ENCODE data around the gene GPA33.

The GPA33 gene

DNA sequence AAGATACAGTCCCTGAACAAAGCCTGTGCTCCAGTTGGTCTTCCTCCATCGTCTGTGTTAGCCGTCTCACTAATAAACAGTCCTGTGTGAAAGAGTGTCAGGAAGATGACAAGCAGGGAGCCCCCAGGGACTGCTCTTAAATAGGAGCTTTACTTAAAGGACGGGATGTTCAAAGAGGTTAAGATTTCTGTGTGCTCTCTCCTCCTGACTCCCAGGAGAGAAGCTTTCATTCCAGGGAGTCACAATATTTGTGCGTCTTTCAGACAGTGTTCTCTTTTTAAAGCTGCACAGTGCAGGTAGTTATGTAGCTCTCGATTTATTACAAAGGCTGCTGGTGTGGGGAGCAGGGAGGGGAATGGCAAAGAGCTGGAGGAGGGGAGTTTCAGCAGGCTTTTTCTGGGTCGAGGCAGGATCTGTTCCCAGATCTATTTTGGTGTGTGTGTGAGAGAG, 47.2 kb upstream of the GPA33 start:
- Histone ChIP-seq H3K4me2 (ENCODE audit: low read length) (peak overlapping the region; percentile 16), H3K9me2 (replicated peaks; ENCODE audit: control insufficient read depth, low read length) (no peaks in the 10 kb centered on the region), H3K4me3 (ENCODE audit: low read length) (0 out of 2 replicates have a peak overlapping the region, but pooled peaks have one; percentile 4), H3K9me3 (ENCODE audit: control insufficient read depth, insufficient read depth, low read length) (no peaks in the 10 kb centered on the region), H3K4me1 (ENCODE audit: control insufficient read depth, low read length) (peaks cover 20% of the 10 kb centered on the region), H4K20me1 (ENCODE audit: control insufficient read depth, insufficient read depth, low read depth, low read length) (no peaks in the 10 kb centered on the region), H3K27me3 (ENCODE audit: control insufficient read depth, low read length) (0 out of 2 replicates have a peak, but pooled peaks cover 5% of the 10 kb centered on the region), H3K27ac (ENCODE audit: low read depth, low read length) (no peak overlapping the region), H3K79me2 (ENCODE audit: control insufficient read depth, low read length) (no peaks in the 10 kb centered on the region), H3K36me3 (ENCODE audit: control insufficient read depth, low read length) (no peaks in the 10 kb centered on the region), H3F3A (ENCODE audit: control insufficient read depth, insufficient read depth) (0 out of 2 replicates have a peak, but pooled peaks cover 3% of the 10 kb centered on the region)
- TF ChIP-seq EZH2phosphoT487 (IDR thresholded peaks at IDR 0.05; ENCODE audit: borderline replicate concordance, low read length) (no peak), CTCF (IDR thresholded peaks at IDR 0.05; ENCODE audit: low read depth, low read length, poor library complexity, severe bottlenecking) (no peak)

GRCh38 chr1:167136806-167137205, 46.6 kb upstream of the GPA33 start:
- Histone ChIP-seq H3F3A (ENCODE audit: control insufficient read depth, insufficient read depth) (0 out of 2 replicates have a peak, but pooled peaks cover 3% of the 10 kb centered on the region), H3K9me2 (replicated peaks; ENCODE audit: control insufficient read depth, low read length) (no peaks in the 10 kb centered on the region), H3K27me3 (ENCODE audit: control insufficient read depth, low read length) (0 out of 2 replicates have a peak, but pooled peaks cover 5% of the 10 kb centered on the region), H3K79me2 (ENCODE audit: control insufficient read depth, low read length) (no peaks in the 10 kb centered on the region), H3K4me1 (ENCODE audit: control insufficient read depth, low read length) (peaks cover 20% of the 10 kb centered on the region), H3K4me2 (ENCODE audit: low read length) (peak overlapping the region; percentile 54), H3K27ac (ENCODE audit: low read depth, low read length) (no peak overlapping the region), H4K20me1 (ENCODE audit: control insufficient read depth, insufficient read depth, low read depth, low read length) (no peaks in the 10 kb centered on the region), H3K36me3 (ENCODE audit: control insufficient read depth, low read length) (no peaks in the 10 kb centered on the region), H3K9me3 (ENCODE audit: control insufficient read depth, insufficient read depth, low read length) (no peaks in the 10 kb centered on the region), H3K4me3 (ENCODE audit: low read length) (peak overlapping the region; percentile 4; the same call in 1 of the 2 replicates)
- TF ChIP-seq CTCF (IDR thresholded peaks at IDR 0.05; ENCODE audit: low read depth, low read length, poor library complexity, severe bottlenecking): no peak
- TF ChIP-seq EZH2phosphoT487 (IDR thresholded peaks at IDR 0.05; ENCODE audit: borderline replicate concordance, low read length): no peak

DNA sequence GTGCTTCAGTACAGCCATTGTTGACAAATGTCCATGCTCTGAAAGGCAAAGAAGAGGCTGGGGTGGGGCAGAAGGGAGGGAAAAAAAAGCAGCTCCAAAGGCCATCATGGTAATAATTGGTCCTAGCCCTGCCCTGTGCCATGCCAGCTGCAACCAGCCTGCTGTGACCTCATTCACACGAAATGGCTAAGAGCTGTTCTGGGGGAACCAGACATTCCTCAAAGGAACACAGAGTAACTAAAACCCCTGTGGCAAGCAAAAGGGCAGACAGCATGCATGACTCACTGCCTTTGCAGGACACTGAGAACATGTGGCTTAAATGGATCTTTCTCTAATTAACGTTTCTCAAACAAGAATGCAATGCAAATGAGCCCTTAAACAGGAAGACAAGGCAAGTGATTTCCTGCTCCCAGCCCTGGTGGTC, 46.0 kb upstream of the GPA33 start:
- Histone ChIP-seq H3K79me2 (ENCODE audit: control insufficient read depth, low read length) (no peaks in the 10 kb centered on the region), H3K27me3 (ENCODE audit: control insufficient read depth, low read length) (0 out of 2 replicates have a peak, but pooled peaks cover 6% of the 10 kb centered on the region), H3K27ac (ENCODE audit: low read depth, low read length) (no peak overlapping the region), H4K20me1 (ENCODE audit: control insufficient read depth, insufficient read depth, low read depth, low read length) (no peaks in the 10 kb centered on the region), H3F3A (ENCODE audit: control insufficient read depth, insufficient read depth) (0 out of 2 replicates have a peak, but pooled peaks cover 3% of the 10 kb centered on the region), H3K4me3 (ENCODE audit: low read length) (peak overlapping the region; percentile 18), H3K9me3 (ENCODE audit: control insufficient read depth, insufficient read depth, low read length) (no peaks in the 10 kb centered on the region), H3K4me1 (ENCODE audit: control insufficient read depth, low read length) (peaks cover 20% of the 10 kb centered on the region), H3K36me3 (ENCODE audit: control insufficient read depth, low read length) (no peaks in the 10 kb centered on the region), H3K4me2 (ENCODE audit: low read length) (peak overlapping the region; percentile 54), H3K9me2 (replicated peaks; ENCODE audit: control insufficient read depth, low read length) (no peaks in the 10 kb centered on the region)
- no peak for TF ChIP-seq CTCF (IDR thresholded peaks at IDR 0.05; ENCODE audit: low read depth, low read length, poor library complexity, severe bottlenecking)
- no peak for TF ChIP-seq EZH2phosphoT487 (IDR thresholded peaks at IDR 0.05; ENCODE audit: borderline replicate concordance, low read length)
